Measurements from ENCODE around the gene IQGAP1. TPM values are rescaled to one million over a fixed set of nuclear protein-coding genes. Genes with fewer than 3 reads are reported as not detected.

The IQGAP1 gene
- total and polyA plus RNA-seq, 2 experiments from 2014 or later, result 65.8 to 125 TPM

- Histone ChIP-seq H3K79me2 (no peaks in the 10 kb centered on the region), H3K27ac (no peak overlapping the region), H3K9me3 (ENCODE audit: low read depth) (no peaks in the 10 kb centered on the region), H3K4me3 (no peak overlapping the region), H2AFZ (no peak overlapping the region), H3K27me3 (no peaks in the 10 kb centered on the region), H3K4me1 (ENCODE audit: insufficient read depth) (no peaks in the 10 kb centered on the region), H3K9me2 (replicated peaks; ENCODE audit: insufficient read depth) (no peaks in the 10 kb centered on the region), H3K4me2 (no peak overlapping the region), H3K36me3 (replicated peaks; ENCODE audit: insufficient read depth, low read depth) (no peaks in the 10 kb centered on the region), H4K20me1 (ENCODE audit: insufficient read depth, poor library complexity, severe bottlenecking) (no peaks in the 10 kb centered on the region)
- no peak for DNase-seq (ENCODE audit: low spot score)
- TF ChIP-seq EZH2phosphoT487 (IDR thresholded peaks at IDR 0.05; ENCODE audit: low read depth, severe bottlenecking, unreplicated experiment) (no peak), CTCF (IDR thresholded peaks at IDR 0.05; ENCODE audit: poor library complexity) (no peak), EZH2 (IDR thresholded peaks at IDR 0.05; ENCODE audit: borderline replicate concordance) (no peak)
Measured at GRCh38 chr15:90493647-90494046, 105.6 kb downstream of the IQGAP1 start.

GRCh38 chr15:90495067-90495466 is 107.0 kb downstream of the IQGAP1 start:
- TF ChIP-seq CTCF (IDR thresholded peaks at IDR 0.05; ENCODE audit: poor library complexity), result no peak
- TF ChIP-seq EZH2phosphoT487 (IDR thresholded peaks at IDR 0.05; ENCODE audit: low read depth, severe bottlenecking, unreplicated experiment), result no peak
- no peak for TF ChIP-seq EZH2 (IDR thresholded peaks at IDR 0.05; ENCODE audit: borderline replicate concordance)
- Histone ChIP-seq H3K4me1 (ENCODE audit: insufficient read depth) (no peaks in the 10 kb centered on the region), H3K27me3 (no peaks in the 10 kb centered on the region), H3K36me3 (replicated peaks; ENCODE audit: insufficient read depth, low read depth) (no peaks in the 10 kb centered on the region), H3K9me2 (replicated peaks; ENCODE audit: insufficient read depth) (no peaks in the 10 kb centered on the region), H3K27ac (no peak overlapping the region), H3K4me3 (no peak overlapping the region), H3K4me2 (no peak overlapping the region), H2AFZ (no peak overlapping the region), H3K9me3 (ENCODE audit: low read depth) (no peaks in the 10 kb centered on the region), H3K79me2 (no peaks in the 10 kb centered on the region), H4K20me1 (ENCODE audit: insufficient read depth, poor library complexity, severe bottlenecking) (no peaks in the 10 kb centered on the region)
- 61% methylated on average over 3 of the region's 3 CpGs for WGBS (ENCODE audit: low lambda C conversion rate, missing lambda C conversion rate)
- no peak for DNase-seq (ENCODE audit: low spot score)

- Histone ChIP-seq H3K79me2 (no peaks in the 10 kb centered on the region), H3K4me3 (no peak overlapping the region), H2AFZ (no peak overlapping the region), H3K27me3 (no peaks in the 10 kb centered on the region), H3K4me2 (no peak overlapping the region), H3K36me3 (replicated peaks; ENCODE audit: insufficient read depth, low read depth) (no peaks in the 10 kb centered on the region), H3K9me3 (ENCODE audit: low read depth) (no peaks in the 10 kb centered on the region), H4K20me1 (ENCODE audit: insufficient read depth, poor library complexity, severe bottlenecking) (no peaks in the 10 kb centered on the region), H3K4me1 (ENCODE audit: insufficient read depth) (no peaks in the 10 kb centered on the region), H3K9me2 (replicated peaks; ENCODE audit: insufficient read depth) (no peaks in the 10 kb centered on the region), H3K27ac (no peak overlapping the region)
- 90% methylated on average over 3 of the region's 3 CpGs for WGBS (ENCODE audit: low lambda C conversion rate, missing lambda C conversion rate)
- no peak for DNase-seq (ENCODE audit: low spot score)
- TF ChIP-seq EZH2 (IDR thresholded peaks at IDR 0.05; ENCODE audit: borderline replicate concordance) (no peak), CTCF (IDR thresholded peaks at IDR 0.05; ENCODE audit: poor library complexity) (no peak), EZH2phosphoT487 (IDR thresholded peaks at IDR 0.05; ENCODE audit: low read depth, severe bottlenecking, unreplicated experiment) (no peak)
Measured at GRCh38 chr15:90496791-90497190, 108.7 kb downstream of the IQGAP1 start.

GRCh38 chr15:90497376-90497775 is 109.3 kb downstream of the IQGAP1 start:
- Histone ChIP-seq H3K27ac (no peak overlapping the region), H3K4me2 (no peak overlapping the region), H4K20me1 (ENCODE audit: insufficient read depth, poor library complexity, severe bottlenecking) (no peaks in the 10 kb centered on the region), H3K4me3 (no peak overlapping the region), H3K27me3 (no peaks in the 10 kb centered on the region), H3K36me3 (replicated peaks; ENCODE audit: insufficient read depth, low read depth) (no peaks in the 10 kb centered on the region), H2AFZ (no peak overlapping the region), H3K79me2 (no peaks in the 10 kb centered on the region), H3K9me2 (replicated peaks; ENCODE audit: insufficient read depth) (no peaks in the 10 kb centered on the region), H3K9me3 (ENCODE audit: low read depth) (no peaks in the 10 kb centered on the region), H3K4me1 (ENCODE audit: insufficient read depth) (no peaks in the 10 kb centered on the region)
- 77% methylated on average over 3 of the region's 3 CpGs for WGBS (ENCODE audit: low lambda C conversion rate, missing lambda C conversion rate)
- TF ChIP-seq EZH2 (IDR thresholded peaks at IDR 0.05; ENCODE audit: borderline replicate concordance), result no peak
- TF ChIP-seq EZH2phosphoT487 (IDR thresholded peaks at IDR 0.05; ENCODE audit: low read depth, severe bottlenecking, unreplicated experiment), result no peak
- TF ChIP-seq CTCF (IDR thresholded peaks at IDR 0.05; ENCODE audit: poor library complexity), result no peak
- DNase-seq (ENCODE audit: low spot score), result no peak

Data from hepatocyte (in vitro differentiated cells).